H1 (cell line): ENCODE results near the gene UCMA. TPM values are rescaled to one million over a fixed set of nuclear protein-coding genes. Genes with fewer than 3 reads are reported as not detected.
"Not testable (repeated sequence)": the region's sequence is repeated elsewhere in the genome, so short reads cannot be mapped to it uniquely, and the experiment has no call there.

Experiments
- CTCF ChIA-PET: fragments of 300-600 bp; sonication (Branson Sonifier 250); formaldehyde crosslinking; loops from one replicate; lab custom pipeline; 2021; ENCODE audit not compliant: partially characterized antibody; lab: Charles Lee
- POLR2A ChIA-PET: fragments of 300-600 bp; sonication (Branson Sonifier 250); formaldehyde crosslinking; loops from one replicate; lab custom pipeline; 2021; ENCODE audit warnings: inconsistent platforms; ENCODE audit not compliant: partially characterized antibody; lab: Charles Lee
- DNase-seq, 2 experiments: peaks; one replicate each; pipeline versions ENCODE4 v3.0.0 to v3.0.0-alpha.2; 2010 to 2022; ENCODE audit warnings: low spot score in 2 of 2, low read depth in 1 of 2, mixed read lengths in 1 of 2
- FAIRE-seq: peaks from 2 replicates; lab custom pipeline; 2011; peaks lifted over from hg19 to GRCh38; lab: Jason Lieb, UNC
- H2AFZ ChIP-seq: 2 replicates; pipeline ENCODE4 v1.8.1; 2012; ENCODE audit warnings: low read length, inconsistent platforms
- H2AK5ac ChIP-seq: 2 replicates; pipeline ENCODE4 v1.6.1; 2013; ENCODE audit warnings: low read depth, low read length
- H2BK120ac ChIP-seq: replicated peaks from 2 replicates; pipeline ENCODE3; 2013; ENCODE audit warnings: low read depth, low read length, inconsistent platforms
- H2BK12ac ChIP-seq: 2 replicates; pipeline ENCODE4 v1.6.1; 2013; ENCODE audit warnings: low read depth, low read length
- H2BK15ac ChIP-seq: 2 replicates; pipeline ENCODE4 v1.6.1; 2013; ENCODE audit warnings: low read length
- H2BK20ac ChIP-seq: 2 replicates; pipeline ENCODE4 v1.6.1; 2013; ENCODE audit warnings: low read length
- H2BK5ac ChIP-seq: 2 replicates; pipeline ENCODE4 v1.6.1; 2013; ENCODE audit warnings: low read depth, low read length
- H3K14ac ChIP-seq: 2 replicates; pipeline ENCODE4 v1.6.1; 2013; ENCODE audit warnings: inconsistent platforms; ENCODE audit not compliant: insufficient read length
- H3K18ac ChIP-seq: 2 replicates; pipeline ENCODE4 v1.6.1; 2013; ENCODE audit warnings: low read length; ENCODE audit errors: extremely low read depth
- H3K23ac ChIP-seq: 2 replicates; pipeline ENCODE4 v1.6.1; 2013; ENCODE audit warnings: inconsistent platforms; ENCODE audit not compliant: insufficient read length
- H3K23me2 ChIP-seq: 2 replicates; pipeline ENCODE4 v1.6.1; 2013; ENCODE audit warnings: low read depth, low read length
- H3K27ac ChIP-seq: 2 replicates; pipeline ENCODE4 v1.6.1; 2011; ENCODE audit warnings: low read depth, low read length, inconsistent platforms
- H3K27me3 ChIP-seq, 4 experiments: replicated peaks in 1 of 4; 1 replicate in 1 of 4; 2 replicates in 3 of 4; pipeline versions ENCODE4 v1.6.1 to v1.8.1; 2011 to 2013; ENCODE audit warnings: low read length in 3 of 4, mild to moderate bottlenecking in 3 of 4, inconsistent platforms in 2 of 4, mixed read lengths in 2 of 4, moderate library complexity in 1 of 4; ENCODE audit not compliant: control insufficient read depth in 3 of 4, insufficient read depth in 3 of 4; ENCODE audit errors: extremely low read depth in 1 of 4
- H3K36me3 ChIP-seq, 4 experiments: 2 replicates each; pipeline versions ENCODE4 v1.6.1 to v1.8.1; 2011 to 2013; ENCODE audit warnings: mild to moderate bottlenecking in 4 of 4, low read length in 3 of 4, moderate library complexity in 2 of 4, control low read depth in 1 of 4, inconsistent platforms in 1 of 4; ENCODE audit not compliant: insufficient read depth in 4 of 4, control insufficient read depth in 2 of 4
- H3K4ac ChIP-seq: replicated peaks from 2 replicates; pipeline ENCODE3; 2013; ENCODE audit warnings: low read length, low read depth, mixed read lengths, inconsistent platforms; ENCODE audit not compliant: insufficient read length
- H3K4me1 ChIP-seq, 4 experiments: replicated peaks in 1 of 4; 1 replicate in 1 of 4; 2 replicates in 3 of 4; pipeline versions ENCODE4 v1.6.1 to v1.8.1; 2011 to 2013; ENCODE audit warnings: low read length in 3 of 4, inconsistent platforms in 2 of 4, mixed read lengths in 1 of 4; ENCODE audit not compliant: insufficient read depth in 4 of 4, control insufficient read depth in 3 of 4
- H3K4me2 ChIP-seq, 2 experiments: 2 replicates each; pipeline versions ENCODE4 v1.6.1 to v1.8.1; 2011 to 2013; ENCODE audit warnings: low read depth in 2 of 2, low read length in 2 of 2, control low read depth in 1 of 2, inconsistent platforms in 1 of 2, mild to moderate bottlenecking in 1 of 2; ENCODE audit not compliant: insufficient read depth in 1 of 2
- H3K4me3 ChIP-seq, 4 experiments: fragments of 200-600, 300-600 bp in 1 of 4; sonication (generic), shearing (Covaris generic), sonication (Bioruptor Twin) in 1 of 4; 2 replicates each; pipeline versions ENCODE4 v1.5.1 to v1.8.1; 2011 to 2016; ENCODE audit warnings: low read length in 4 of 4, low read depth in 3 of 4, control low read depth in 2 of 4, inconsistent platforms in 2 of 4, mild to moderate bottlenecking in 2 of 4, mixed read lengths in 1 of 4, moderate library complexity in 1 of 4; ENCODE audit not compliant: insufficient read depth in 2 of 4; ENCODE audit errors: extremely low read depth in 1 of 4
- H3K56ac ChIP-seq: replicated peaks from 2 replicates; pipeline ENCODE3; 2013; ENCODE audit warnings: low read depth, mild to moderate bottlenecking, mixed read lengths, low read length, inconsistent platforms; ENCODE audit not compliant: insufficient read length
- H3K79me1 ChIP-seq: 2 replicates; pipeline ENCODE4 v1.6.1; 2013; ENCODE audit warnings: low read depth, low read length, control low read depth
- H3K79me2 ChIP-seq, 2 experiments: 2 replicates each; pipeline versions ENCODE4 v1.6.1 to v1.8.1; 2012 to 2013; ENCODE audit warnings: low read length in 2 of 2, mild to moderate bottlenecking in 2 of 2, inconsistent platforms in 1 of 2; ENCODE audit not compliant: insufficient read depth in 2 of 2, control insufficient read depth in 1 of 2
- H3K9ac ChIP-seq, 4 experiments: replicated peaks in 1 of 4; 1 replicate in 1 of 4; 2 replicates in 3 of 4; pipeline versions ENCODE4 v1.6.1 to v1.8.1; 2011 to 2013; ENCODE audit warnings: low read depth in 3 of 4, low read length in 3 of 4, control low read depth in 2 of 4, mild to moderate bottlenecking in 2 of 4, moderate library complexity in 2 of 4, inconsistent platforms in 1 of 4; ENCODE audit errors: extremely low read depth in 1 of 4
- H3K9me3 ChIP-seq, 2 experiments: 2 replicates each; pipeline versions ENCODE4 v1.6.1 to v1.8.1; 2012 to 2013; ENCODE audit warnings: mild to moderate bottlenecking in 2 of 2, moderate library complexity in 2 of 2, control low read depth in 1 of 2, inconsistent platforms in 1 of 2, low read depth in 1 of 2, low read length in 1 of 2, mixed read lengths in 1 of 2; ENCODE audit not compliant: insufficient read depth in 2 of 2
- H4K20me1 ChIP-seq, 2 experiments: replicated peaks in 1 of 2; 2 replicates each; pipeline versions ENCODE3 to v1.8.1; 2011 to 2013; ENCODE audit warnings: inconsistent platforms in 2 of 2, low read length in 2 of 2, mild to moderate bottlenecking in 1 of 2; ENCODE audit not compliant: insufficient read depth in 2 of 2, control insufficient read depth in 1 of 2
- H4K5ac ChIP-seq: 2 replicates; pipeline ENCODE4 v1.6.1; 2013; ENCODE audit warnings: low read length, low read depth, mixed read lengths, inconsistent platforms; ENCODE audit not compliant: insufficient read length
- H4K8ac ChIP-seq: 2 replicates; pipeline ENCODE4 v1.8.0; 2013; ENCODE audit warnings: mild to moderate bottlenecking, moderate library complexity, low read length, inconsistent platforms; ENCODE audit not compliant: insufficient read depth; ENCODE audit errors: extremely low read depth
- H4K91ac ChIP-seq: replicated peaks from 2 replicates; pipeline ENCODE3; 2013; ENCODE audit warnings: low read length, mixed read lengths, inconsistent platforms; ENCODE audit not compliant: insufficient read length
- WGBS, 2 experiments: shearing (Covaris generic) in 1 of 2; methylation state at CpG; one replicate each; pipeline versions ENCODE4 v1.1.6 to v1.1.7; 2013 to 2015; ENCODE audit warnings: low lambda C conversion rate in 2 of 2, mixed read lengths in 2 of 2, inconsistent platforms in 1 of 2, low coverage in 1 of 2, missing lambda C conversion rate in 1 of 2; ENCODE audit not compliant: insufficient replicate concordance in 2 of 2, insufficient coverage in 1 of 2, insufficient read length in 1 of 2; ENCODE audit errors: extremely low coverage in 1 of 2, missing lambda C conversion rate in 1 of 2; 5-methylcytosine and 5-hydroxymethylcytosine counted together
- polyA plus RNA-seq, 7 experiments: library from polyadenylated mRNA; depleted of rRNA in 3 of 7; stranded (reverse) in 5 of 7; unstranded in 2 of 7; fragments of >200 nt in 5 of 7; fragments of 200-250 nt in 2 of 7; gene quantifications; 1 replicate in 5 of 7; 2 replicates in 1 of 7; 4 replicates in 1 of 7; pipeline versions ENCODE4 v1.2.1 to v1.2.3, GENCODE V29; 2011 to 2013; ENCODE audit warnings: missing spikeins in 2 of 7, mixed read lengths in 2 of 7
- total RNA-seq: library from RNA; stranded (reverse); fragmentation: NEBNext Ultra II Directional; extraction: Animal tissue kit (Norgen Biotek cat#: 25700); gene quantifications from 2 replicates; pipeline ENCODE4 v1.2.1, GENCODE V29; 2021

The UCMA gene
- total and polyA plus RNA-seq, 2 of the 8 experiments (the other 6 are each of a cell fraction or from before 2014, with no cell fraction given), result 1.2 to 4.6 TPM

- H2BK5ac ChIP-seq, DNase-seq, H3K4ac ChIP-seq, H4K5ac ChIP-seq, H3K23me2 ChIP-seq, H3K9ac ChIP-seq, H3K18ac ChIP-seq, H2AK5ac ChIP-seq, H3K14ac ChIP-seq, H2BK15ac ChIP-seq, H3K56ac ChIP-seq, H2BK120ac ChIP-seq, H2BK20ac ChIP-seq, H3K79me2 ChIP-seq, H3K4me2 ChIP-seq, H4K8ac ChIP-seq, H3K27ac ChIP-seq, H3K9me3 ChIP-seq, H3K4me3 ChIP-seq, H2AFZ ChIP-seq, H4K91ac ChIP-seq, H2BK12ac ChIP-seq, H4K20me1 ChIP-seq, H3K23ac ChIP-seq, H3K36me3 ChIP-seq, FAIRE-seq, H3K79me1 ChIP-seq, H3K27me3 ChIP-seq: not testable (repeated sequence)
- CTCF ChIA-PET, result interaction anchor here (0.7 to 1.7 kb wide), 5 partner anchors 10 to 829 kb away, joined by 3 to 9 read pairs (median 3); partner anchors contain the start of gene PHYH
- WGBS, 2 experiments, result 95% methylated on average over 11 of the region's 11 CpGs; no CpG with 5 or more reads in 1 of the 2 experiments
- peaks cover 4 to 10% (median 7%) of the 10 kb centered on the region in 4 experiments for H3K4me1 ChIP-seq
- POLR2A ChIA-PET, result interaction anchor here (0.6 to 5.0 kb wide), 5 partner anchors 10 to 73 kb away, joined by 3 to 25 read pairs (median 3); partner anchors contain the start of gene PHYH
Measured at GRCh38 chr10:13276146-13276545, 42.0 kb upstream of the UCMA start.
